DND-41 (cell line): Measurements from ENCODE around the gene FAM50A.

Source experiments
- CTCF ChIP-seq: IDR thresholded peaks from 2 replicates; pipeline ENCODE4 v1.5.1; 2012; ENCODE audit warnings: borderline replicate concordance, low read length, moderate library complexity, mild to moderate bottlenecking; ENCODE audit not compliant: poor library complexity, severe bottlenecking; ENCODE audit errors: extremely low read depth
- EZH2 ChIP-seq: IDR thresholded peaks from 3 replicates; pipeline ENCODE4 v1.6.1; 2012; ENCODE audit warnings: borderline replicate concordance, low read depth, mild to moderate bottlenecking, moderate library complexity, low read length, inconsistent platforms; ENCODE audit not compliant: severe bottlenecking

GRCh38 chrX:154443479-154443910, 446 bp upstream of the FAM50A start:
- TF ChIP-seq CTCF (no peak), EZH2 (no peak)
